Fibroblast of peridontal ligament (primary cell): Measurements from ENCODE around the gene KCNK7.
"Not testable (repeated sequence)": the region's sequence is repeated elsewhere in the genome, so short reads cannot be mapped to it uniquely, and the experiment has no call there.

Source experiments
- DNase-seq: peaks from one replicate; pipeline ENCODE4 v3.0.0-alpha.2; 2010; ENCODE audit errors: extremely low read depth

Gene KCNK7

GRCh38 chr11:65573391-65574079 lies 22.1 kb downstream of the KCNK7 start:
- no peak for DNase-seq

- peak; percentile 79 for DNase-seq
Measured at GRCh38 chr11:65572356-65573051, 23.1 kb downstream of the KCNK7 start, which contains the start of gene FAM89B. FAM89B (plus strand) TSS chr11:65572538; CDS start chr11:65572670, 132 bp downstream.

- DNase-seq: peak; percentile 45
Measured at GRCh38 chr11:65571940-65572339, 23.7 kb downstream of the KCNK7 start.

GRCh38 chr11:65571420-65571819 lies 24.2 kb downstream of the KCNK7 start:
- no peak for DNase-seq

- peak; percentile 96 for DNase-seq
Measured at GRCh38 chr11:65569973-65570918, 25.4 kb downstream of the KCNK7 start, which contains the start of gene ZNRD2. ZNRD2 (plus strand) TSS chr11:65570477; CDS start chr11:65570492, 15 bp downstream.

GRCh38 chr11:65569164-65569972 lies 26.2 kb downstream of the KCNK7 start:
- DNase-seq: no peak

GRCh38 chr11:65565624-65566453 lies 29.8 kb downstream of the KCNK7 start:
- no peak for DNase-seq

- DNase-seq: not testable (repeated sequence)
Measured at GRCh38 chr11:65564879-65565559, 30.6 kb downstream of the KCNK7 start.

GRCh38 chr11:65563601-65564000 lies 32.0 kb downstream of the KCNK7 start:
- DNase-seq: peak; percentile 44

GRCh38 chr11:65562788-65563187 lies 32.8 kb downstream of the KCNK7 start:
- no peak for DNase-seq

- no peak for DNase-seq
Measured at GRCh38 chr11:65562020-65562419, 33.6 kb downstream of the KCNK7 start.

GRCh38 chr11:65560555-65561418 lies 34.8 kb downstream of the KCNK7 start:
- DNase-seq: no peak

GRCh38 chr11:65559951-65560537 lies 35.6 kb downstream of the KCNK7 start:
- DNase-seq: peak; percentile 31

GRCh38 chr11:65559535-65559934 lies 36.1 kb downstream of the KCNK7 start:
- DNase-seq: no peak

- peak; percentile 47 for DNase-seq
Measured at GRCh38 chr11:65558930-65559509, 36.6 kb downstream of the KCNK7 start.

- DNase-seq: peak; percentile 71
Measured at GRCh38 chr11:65558002-65558929, 37.3 kb downstream of the KCNK7 start, which contains the start of gene LTBP3. LTBP3 (minus strand) TSS chr11:65558359; CDS start chr11:65557959, 400 bp downstream.
